ENCODE data around the gene PLEKHG4B. TPM values are rescaled to one million over a fixed set of nuclear protein-coding genes. Genes with fewer than 3 reads are reported as not detected.

The PLEKHG4B gene
- total and polyA plus RNA-seq, 2 of the 8 experiments (the other 6 are each of a cell fraction or from before 2014, with no cell fraction given), result 31.1 to 43.6 TPM

GRCh38 chr5:42250-42649, 49.7 kb upstream of the PLEKHG4B start:
- Histone ChIP-seq H2BK12ac (ENCODE audit: low read depth, low read length) (no peak overlapping the region), H4K91ac (replicated peaks; ENCODE audit: insufficient read length, low read length) (no peak overlapping the region), H3K4me3 (ENCODE audit: extremely low read depth in 1 of 4, insufficient read depth in 2 of 4, low read depth in 3 of 4, low read length in 4 of 4) (no peak overlapping the region), H2AFZ (ENCODE audit: low read length) (no peak overlapping the region), H3K4me1 (replicated peaks in 1 of 4; ENCODE audit: control insufficient read depth in 3 of 4, insufficient read depth in 4 of 4, low read length in 3 of 4) (no peaks in the 10 kb centered on the region), H3K27ac (ENCODE audit: low read depth, low read length) (no peak overlapping the region), H2BK120ac (replicated peaks; ENCODE audit: low read depth, low read length) (no peak overlapping the region), H2BK5ac (ENCODE audit: low read depth, low read length) (no peak overlapping the region), H3K14ac (ENCODE audit: insufficient read length) (no peak overlapping the region), H2AK5ac (ENCODE audit: low read depth, low read length) (no peak overlapping the region), H3K79me2 (ENCODE audit: control insufficient read depth in 1 of 2, insufficient read depth in 2 of 2, low read length in 2 of 2) (no peaks in the 10 kb centered on the region), H3K9ac (replicated peaks in 1 of 4; ENCODE audit: extremely low read depth in 1 of 4, low read depth in 3 of 4, low read length in 3 of 4) (no peak overlapping the region), H3K9me3 (ENCODE audit: insufficient read depth in 2 of 2, low read depth in 1 of 2, low read length in 1 of 2) (no peaks in the 10 kb centered on the region), H4K8ac (ENCODE audit: extremely low read depth, insufficient read depth, low read length) (no peak overlapping the region), H3K18ac (ENCODE audit: extremely low read depth, low read length) (no peak overlapping the region), H2BK15ac (ENCODE audit: low read length) (no peak overlapping the region), H4K5ac (ENCODE audit: insufficient read length, low read depth, low read length) (no peak overlapping the region), H2BK20ac (ENCODE audit: low read length) (no peak overlapping the region), H3K4me2 (ENCODE audit: insufficient read depth in 1 of 2, low read depth in 2 of 2, low read length in 2 of 2) (no peak overlapping the region), H3K23me2 (ENCODE audit: low read depth, low read length) (no peaks in the 10 kb centered on the region), H3K79me1 (ENCODE audit: low read depth, low read length) (no peaks in the 10 kb centered on the region), H3K27me3 (replicated peaks in 1 of 4; ENCODE audit: control insufficient read depth in 3 of 4, extremely low read depth in 1 of 4, insufficient read depth in 3 of 4, low read length in 3 of 4) (peaks cover 0 to 10% (median 2%) of the 10 kb centered on the region in 4 experiments; a peak in 4 of 7 replicates), H3K56ac (replicated peaks; ENCODE audit: insufficient read length, low read depth, low read length) (no peak overlapping the region), H3K4ac (replicated peaks; ENCODE audit: insufficient read length, low read depth, low read length) (no peak overlapping the region), H3K36me3 (ENCODE audit: control insufficient read depth in 2 of 4, insufficient read depth in 4 of 4, low read length in 3 of 4) (no peaks in the 10 kb centered on the region), H4K20me1 (replicated peaks in 1 of 2; ENCODE audit: control insufficient read depth in 1 of 2, insufficient read depth in 2 of 2, low read length in 2 of 2) (no peaks in the 10 kb centered on the region), H3K23ac (ENCODE audit: insufficient read length) (no peak overlapping the region)
- CTCF ChIA-PET (ENCODE audit: partially characterized antibody), result no interaction called here
- DNase-seq (ENCODE audit: low read depth in 1 of 2, low spot score in 2 of 2) (peak in 1 of 2 experiments; percentile 69), FAIRE-seq (no peak)
- POLR2A ChIA-PET (ENCODE audit: partially characterized antibody), result no interaction called here
- TF ChIP-seq CTCF (IDR thresholded peaks at IDR 0.05; ENCODE audit: control extremely low read depth in 1 of 3, insufficient read depth in 1 of 3, low read depth in 1 of 3, low read length in 3 of 3) (peak; percentile 68 to 78 (median 77)), RAD21 (IDR thresholded peaks at IDR 0.05 in 1 of 2, conservative IDR thresholded peaks at IDR 0.05 in 1 of 2; ENCODE audit: low read depth in 2 of 2, low read length in 2 of 2) (peak; percentile 88 to 92), JUN (IDR thresholded peaks at IDR 0.05; ENCODE audit: low read depth, low read length) (no peak), E2F6 (IDR thresholded peaks at IDR 0.05) (no peak), ASH2L (IDR thresholded peaks at IDR 0.05; ENCODE audit: low read length) (no peak), BCL11A (IDR thresholded peaks at IDR 0.05; ENCODE audit: low read depth in 2 of 2, low read length in 2 of 2) (no peak), POLR2A (IDR thresholded peaks at IDR 0.05; ENCODE audit: control extremely low read depth in 1 of 2, low read depth in 2 of 2, low read length in 2 of 2) (no peak), USF2 (IDR thresholded peaks at IDR 0.05; ENCODE audit: low read length) (no peak)
- WGBS, 2 experiments (ENCODE audit: extremely low coverage in 1 of 2, insufficient coverage in 1 of 2, insufficient read length in 1 of 2, insufficient replicate concordance in 2 of 2, low coverage in 1 of 2, low lambda C conversion rate in 2 of 2, missing lambda C conversion rate in 1 of 2), result 47% methylated on average over 6 of the region's 6 CpGs; no CpG with 5 or more reads in 1 of the 2 experiments
